A673 (cell line): ENCODE measurements around the gene DDX56.

Source experiments
- CTCF ChIP-seq: fragments of 300-800, 200-600 bp; sonication (generic); conservative IDR thresholded peaks from 2 replicates; pipeline ENCODE4 v1.5.1; 2017; ENCODE audit warnings: low read depth, mild to moderate bottlenecking, antibody characterized with exemption, low read length, moderate library complexity, mixed read lengths
- EZH2 ChIP-seq: fragments of 200-600 bp; sonication (generic); IDR thresholded peaks from 2 replicates; pipeline ENCODE4 v1.6.1; 2017; ENCODE audit warnings: borderline replicate concordance, low read depth, mild to moderate bottlenecking, mixed read lengths, antibody characterized with exemption, low read length; ENCODE audit not compliant: poor library complexity, severe bottlenecking

DNA sequence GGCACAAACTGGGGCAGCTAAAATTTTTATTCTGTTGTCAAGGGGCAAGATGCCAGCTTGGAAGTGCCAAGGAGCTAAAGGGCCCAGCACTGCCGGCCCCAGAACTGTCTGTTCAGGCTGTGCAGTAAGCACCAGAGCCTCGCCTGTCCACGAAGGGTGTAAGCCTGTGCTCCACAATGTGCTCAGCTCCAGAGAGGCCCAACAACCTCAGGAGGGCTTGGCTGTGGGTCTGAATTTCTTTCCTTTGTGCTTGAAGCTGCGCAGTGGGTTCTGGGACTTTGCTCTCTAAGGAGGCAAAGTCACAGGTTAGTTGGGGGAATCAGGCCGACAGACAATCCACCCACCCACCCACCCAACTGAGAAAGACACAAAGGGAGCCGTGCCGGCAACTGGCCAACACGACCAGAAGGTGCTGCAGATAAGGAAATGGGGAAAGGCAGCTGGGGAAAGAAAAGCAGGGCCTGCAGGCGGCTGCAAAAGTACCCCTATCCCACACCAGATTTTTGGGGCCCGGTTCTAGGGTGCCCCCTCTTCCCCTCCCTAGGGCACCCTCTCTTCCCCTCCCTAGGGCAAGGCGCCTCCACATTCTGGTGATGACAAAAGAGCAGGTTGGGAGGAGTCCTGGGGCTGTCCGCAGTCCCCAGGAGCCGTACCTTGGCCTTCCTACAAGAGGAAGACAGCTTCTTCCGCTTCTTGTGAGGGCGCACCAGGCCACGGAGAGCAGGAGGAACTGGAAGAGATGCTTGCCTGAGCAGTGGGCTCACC, 7.7 kb downstream of the DDX56 start:
- TF ChIP-seq CTCF = no peak; the same call in 1 of the 2 replicates
- TF ChIP-seq EZH2 = no peak
